Medulla oblongata (tissue), 1 donor: ENCODE measurements around the gene P4HA1.
A peak's percentile ranks its signal among the peaks of the same experiment; 100 is the strongest.

ENCODE experiments used
- DNase-seq: peaks from one replicate; pipeline ENCODE4 v3.0.0-alpha.2; 2015; ENCODE audit errors: extremely low spot score

The P4HA1 gene

DNA sequence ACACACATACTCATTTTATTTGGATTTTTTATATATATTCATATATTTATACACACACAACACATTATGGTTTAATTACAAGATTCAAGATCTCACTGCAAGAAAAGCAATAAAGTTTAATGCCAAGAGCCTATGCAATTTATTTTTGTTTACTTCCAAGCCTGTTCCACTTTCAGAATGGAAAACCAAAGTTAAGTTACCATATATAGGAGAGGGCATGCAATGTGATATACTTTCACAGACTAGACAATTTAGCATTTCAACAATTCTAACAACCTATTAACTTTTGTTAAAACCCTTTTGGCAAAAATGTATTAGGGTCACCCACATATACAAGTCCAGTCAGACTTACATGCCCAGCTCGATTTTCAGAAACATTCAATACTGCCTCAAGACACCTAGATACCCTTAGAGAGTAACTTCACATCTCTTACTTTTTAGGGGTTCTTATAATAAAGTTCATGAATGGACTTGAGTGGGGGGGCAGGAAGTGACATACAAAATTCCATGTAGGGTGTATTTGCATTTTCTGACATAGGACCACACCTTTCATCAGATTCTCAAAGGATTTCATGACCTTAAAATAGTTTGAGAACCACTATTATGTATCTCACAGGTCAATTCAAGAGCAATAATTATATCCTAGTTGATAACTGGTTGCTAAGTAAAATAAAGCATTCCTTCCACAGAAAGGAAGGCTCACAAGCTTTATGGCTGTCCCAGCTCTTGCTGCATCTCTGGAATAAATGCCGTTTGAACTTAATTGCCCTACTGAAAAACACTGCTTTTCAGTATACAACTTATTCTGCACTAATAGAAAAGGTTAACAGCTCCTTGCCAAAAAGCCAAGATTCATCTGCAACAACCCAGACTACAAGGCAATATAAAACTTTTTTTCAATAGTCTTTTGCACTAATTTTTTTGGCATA, 2.5 kb downstream of the P4HA1 start:
- DNase-seq: peak; percentile 38

- no peak for DNase-seq
These were observed 3.8 kb downstream of the P4HA1 start for GRCh38 chr10:73092830-73093229.

- no peak for DNase-seq
These were observed 8.4 kb downstream of the P4HA1 start for GRCh38 chr10:73088304-73088703.

- DNase-seq: no peak
These were observed 9.8 kb downstream of the P4HA1 start for GRCh38 chr10:73086816-73087215.

DNA sequence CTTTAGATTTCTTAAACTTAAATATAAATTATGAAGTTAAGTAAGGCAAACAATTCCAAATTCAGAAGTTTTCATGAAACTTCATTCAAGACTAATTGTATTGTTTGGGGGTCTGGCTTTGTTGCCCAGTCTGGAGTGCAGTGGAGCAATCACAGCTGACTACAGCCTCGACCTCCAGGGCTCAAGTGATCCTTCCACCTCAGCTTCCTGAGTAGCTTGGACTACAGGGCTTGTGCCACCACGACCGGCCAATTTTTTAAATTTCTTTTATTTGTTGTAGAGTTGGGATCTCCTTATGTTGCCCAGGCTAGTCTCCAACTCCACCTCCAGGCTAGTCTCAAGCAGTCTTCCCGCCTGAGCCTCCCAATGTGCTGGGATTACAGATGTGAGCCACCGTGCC, 12.5 kb downstream of the P4HA1 start:
- DNase-seq: no peak

- no peak for DNase-seq
These were observed 13.4 kb downstream of the P4HA1 start for GRCh38 chr10:73083221-73083620.

- DNase-seq: no peak
These were observed 16.7 kb downstream of the P4HA1 start for GRCh38 chr10:73079779-73080541.

DNA sequence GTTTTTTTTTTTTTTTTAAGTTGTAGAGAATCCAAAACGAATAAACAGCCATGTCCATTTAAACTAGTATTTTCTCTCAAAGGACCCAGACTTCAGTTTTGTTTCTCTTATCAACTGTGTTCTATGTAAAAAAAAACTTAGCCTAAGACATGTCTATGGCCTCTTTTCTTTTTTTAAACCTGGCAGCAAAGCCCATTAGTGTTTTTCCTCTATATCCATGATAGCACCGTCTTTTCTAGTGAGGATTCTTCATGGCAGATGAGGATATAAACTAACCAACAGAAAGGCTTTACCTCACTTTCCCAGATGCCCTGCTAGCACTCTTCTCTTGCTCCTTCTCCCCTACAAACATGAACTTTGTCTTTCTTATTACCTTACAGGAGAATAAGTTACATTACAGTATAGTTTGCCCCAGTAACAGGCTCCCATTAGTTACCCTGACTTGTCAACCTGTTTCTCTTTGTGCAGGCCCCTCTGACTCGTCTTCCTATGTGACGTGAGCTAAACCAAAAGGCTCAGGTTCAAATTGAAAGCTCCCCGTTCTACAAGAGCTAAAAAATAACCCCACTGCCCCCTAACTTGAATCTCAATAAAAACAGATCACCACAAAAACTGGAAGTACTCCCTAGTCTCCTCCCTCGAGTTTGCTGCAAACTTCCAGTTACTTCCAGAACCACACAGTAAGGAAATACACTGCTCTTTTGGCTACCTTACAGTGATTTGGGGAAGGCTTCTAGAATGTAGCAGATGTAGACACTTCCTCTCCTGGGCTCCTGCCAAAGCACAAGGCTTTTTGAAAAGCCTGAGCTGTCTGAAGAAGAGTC, 20.1 kb downstream of the P4HA1 start:
- peak; percentile 97 for DNase-seq

GRCh38 chr10:73075829-73076228, 20.8 kb downstream of the P4HA1 start:
- no peak for DNase-seq

DNA sequence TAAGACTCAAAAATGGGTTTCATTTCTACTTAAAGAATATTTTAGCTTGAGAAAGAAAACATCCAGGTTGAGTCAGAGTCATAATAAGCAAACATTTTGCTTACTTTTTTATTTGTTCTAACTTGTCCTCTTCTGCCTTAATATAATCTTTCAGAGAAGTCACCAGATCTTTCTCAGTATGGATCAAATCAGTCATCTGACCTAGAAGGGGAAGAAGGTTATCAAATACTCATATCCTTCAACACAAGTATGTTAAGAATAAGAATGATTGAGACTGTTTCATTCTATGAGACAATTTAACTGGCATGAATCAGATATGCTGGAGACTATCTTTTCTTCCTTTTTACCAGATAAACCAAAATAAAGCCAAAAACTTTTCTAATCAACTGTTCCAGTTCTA, 23.0 kb downstream of the P4HA1 start:
- DNase-seq: no peak

DNA sequence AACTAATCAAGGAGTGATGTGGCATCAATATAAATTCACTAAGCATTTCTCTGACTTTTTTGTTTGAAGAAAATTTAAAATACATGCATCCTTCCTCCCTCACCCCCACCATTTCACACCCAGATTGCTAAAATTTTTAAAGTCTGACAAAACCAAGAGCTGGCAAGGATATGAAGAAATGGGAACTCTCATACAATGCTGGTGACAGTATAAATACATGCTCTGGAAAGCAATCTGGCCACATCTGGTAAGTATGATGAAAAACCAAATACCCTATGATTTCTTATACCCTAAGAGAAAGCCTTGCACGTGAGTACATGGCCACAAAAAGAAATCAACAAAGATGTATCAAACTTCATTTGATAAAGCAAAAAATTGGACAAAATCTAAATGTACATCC, 31.2 kb downstream of the P4HA1 start:
- DNase-seq: no peak

DNA sequence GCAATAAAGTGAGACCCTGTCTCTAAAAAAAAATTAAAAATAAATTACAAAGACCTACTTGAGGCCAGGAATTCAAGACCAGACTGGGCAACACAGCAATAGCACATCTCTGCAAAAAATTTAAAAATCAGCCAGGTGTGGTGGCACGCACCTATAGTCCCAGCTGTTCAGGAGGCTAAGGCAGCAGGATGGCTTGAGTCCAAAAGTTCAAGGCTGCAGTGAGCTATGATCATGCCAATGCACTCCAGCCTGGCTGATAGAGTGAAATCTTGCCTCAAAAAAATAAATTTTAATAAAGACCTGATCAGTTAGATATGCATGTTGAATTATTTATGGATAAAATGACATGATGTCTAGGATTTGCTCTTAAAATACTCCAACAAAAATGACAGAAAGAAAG, 34.9 kb downstream of the P4HA1 start:
- no peak for DNase-seq

DNA sequence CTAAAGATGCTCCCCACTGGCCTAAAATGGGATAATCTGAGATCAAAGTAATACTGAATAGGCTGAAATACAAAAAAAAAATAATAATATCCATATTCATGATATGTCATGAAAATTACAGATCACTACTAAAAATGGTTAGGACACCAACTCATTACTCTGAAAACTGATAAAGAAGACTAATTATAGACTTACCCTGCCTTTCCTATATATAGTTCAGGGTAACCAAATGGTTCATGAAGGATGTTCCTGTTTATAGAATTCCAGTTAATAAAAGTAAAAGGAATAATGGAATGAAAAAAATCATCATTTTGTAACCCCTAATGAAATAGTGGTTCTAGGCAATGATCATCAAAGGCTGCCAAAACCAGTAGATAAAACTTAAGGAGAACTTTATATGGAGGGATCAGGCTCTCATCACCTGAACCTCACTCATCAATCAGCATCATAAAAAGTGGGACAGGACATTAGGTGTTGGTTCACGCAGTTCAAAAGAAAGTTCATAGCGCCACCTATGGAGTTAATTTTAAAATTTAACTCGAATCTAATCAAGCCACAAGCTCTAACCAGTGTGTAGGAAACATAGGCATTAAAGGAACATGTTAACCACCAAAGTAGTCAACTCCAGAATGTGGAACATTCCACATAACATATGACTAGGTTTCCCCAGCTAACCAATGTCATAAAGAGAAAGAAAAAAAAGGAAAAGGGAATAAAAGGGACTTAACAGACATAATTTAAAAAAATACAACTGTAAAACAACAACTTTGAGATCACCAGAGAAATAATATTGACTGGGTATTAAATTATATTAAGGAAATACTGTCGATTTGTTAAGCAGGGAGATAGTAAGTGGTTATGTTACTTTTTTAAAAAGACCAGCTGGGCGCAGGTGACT, 35.7 kb downstream of the P4HA1 start:
- DNase-seq: peak; percentile 43

GRCh38 chr10:73060173-73060572, 36.5 kb downstream of the P4HA1 start:
- no peak for DNase-seq

DNA sequence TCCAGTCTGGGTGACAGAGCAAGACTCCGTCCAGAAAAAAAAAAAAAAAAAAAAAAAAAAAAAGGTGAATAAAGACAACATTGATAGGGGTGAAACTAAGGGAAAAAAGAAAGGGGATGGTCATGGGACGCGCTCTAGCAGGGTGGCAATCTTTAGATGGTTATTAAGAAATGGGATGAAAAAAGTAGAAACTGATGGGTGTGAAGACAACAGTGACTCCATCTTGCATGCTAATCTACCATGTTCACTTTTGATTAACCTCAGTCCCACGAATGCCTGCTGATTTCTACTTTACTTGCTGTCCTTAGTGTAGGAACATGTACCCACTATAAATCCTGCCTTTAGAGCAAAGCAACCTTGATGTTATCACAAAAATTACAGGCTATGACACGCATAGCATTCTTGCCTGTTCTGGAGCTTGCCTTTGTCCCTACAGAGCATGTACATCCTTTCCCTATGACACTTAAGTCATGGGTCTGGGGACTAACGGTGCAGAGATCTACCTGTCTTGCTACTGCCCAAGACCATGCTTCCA, 38.5 kb downstream of the P4HA1 start:
- no peak for DNase-seq

GRCh38 chr10:73054286-73054685, 42.4 kb downstream of the P4HA1 start:
- DNase-seq: no peak

DNA sequence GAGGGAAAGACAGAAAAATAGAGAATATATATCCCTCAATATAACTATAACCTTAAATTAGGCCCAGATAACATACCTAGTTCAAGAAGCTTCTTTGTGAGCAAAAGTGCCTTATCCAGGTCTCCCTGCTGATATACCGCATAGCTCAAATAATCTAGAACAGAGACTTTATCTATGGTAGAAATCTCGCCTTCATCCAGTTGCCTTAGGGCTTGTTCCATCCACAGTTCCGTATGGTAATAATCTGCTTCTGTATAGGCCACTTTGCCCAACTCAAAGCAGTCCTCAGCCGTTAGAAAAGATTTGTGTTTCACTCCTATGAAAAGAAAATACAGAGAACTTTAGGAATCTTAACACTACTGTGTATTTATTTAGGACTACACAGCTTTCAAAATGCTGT, 43.4 kb downstream of the P4HA1 start:
- DNase-seq: no peak

DNA sequence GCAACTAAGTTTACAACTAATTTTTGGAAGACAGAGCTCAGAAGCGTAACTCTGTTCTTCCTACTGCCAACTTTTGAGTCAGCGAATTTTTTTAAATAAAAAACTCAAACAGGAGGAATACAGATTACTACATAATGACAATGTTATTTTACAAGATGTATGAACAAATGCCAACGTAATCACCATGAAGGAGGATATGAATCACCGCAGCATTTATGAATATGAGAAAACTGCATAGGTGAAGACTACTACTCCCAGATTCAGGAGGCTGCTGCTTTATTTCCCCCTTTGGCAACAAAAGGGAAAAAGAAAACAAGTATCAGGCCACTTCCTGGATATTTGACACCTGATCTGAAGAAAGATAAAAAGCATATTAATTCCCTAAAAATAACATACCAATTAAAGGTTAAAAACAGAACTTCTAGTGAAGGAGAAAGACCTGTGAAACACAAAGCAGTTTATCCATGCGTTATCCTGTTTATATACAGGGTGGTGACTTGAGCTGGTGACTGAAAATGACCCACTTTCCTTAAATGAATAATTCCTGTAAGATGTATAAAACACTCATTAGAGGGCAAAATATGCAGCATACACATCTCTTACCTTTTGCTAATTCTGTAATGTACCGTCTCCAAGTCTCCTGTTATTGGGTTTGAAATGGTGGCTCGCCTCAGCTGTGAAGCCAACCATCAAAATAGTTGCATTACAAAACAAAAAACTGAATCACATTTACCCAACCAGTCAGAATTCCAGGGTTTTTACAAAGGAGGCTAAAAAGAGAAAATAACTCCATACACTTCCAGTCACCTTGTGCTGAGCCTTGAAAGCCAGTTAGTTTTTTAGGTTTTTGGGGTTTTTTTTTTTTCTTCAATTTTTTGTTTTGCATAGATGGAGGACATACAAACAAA, 52.0 kb downstream of the P4HA1 start:
- DNase-seq: no peak

- DNase-seq: no peak
These were observed 52.8 kb downstream of the P4HA1 start for GRCh38 chr10:73043766-73044377.
